ENCODE data around the gene ACAT2.
"Not testable (repeated sequence)": the region's sequence is repeated elsewhere in the genome, so short reads cannot be mapped to it uniquely, and the experiment has no call there.

The ACAT2 gene

GRCh38 chr6:159790149-159790955 is 28.5 kb downstream of the ACAT2 start, which contains the start of gene MRPL18:
Gene MRPL18, plus strand, starts transcription at chr6:159790467. Its CDS starts 121 bp downstream, at chr6:159790588.
- DNase-seq: peak; percentile 96 to 98 (median 98)
- H3K27me3 ChIP-seq (replicated peaks in 2 of 5; ENCODE audit: control insufficient read depth in 4 of 5, insufficient read depth in 5 of 5, low read length in 4 of 5): no peaks in the 10 kb centered on the region
- POLR2A ChIA-PET: interaction anchor here (0.8 to 2.1 kb wide), 7 partner anchors 8 to 104 kb away, joined by 3 to 11 read pairs (median 4); partner anchors contain the start of genes ACAT2 and SOD2
- peak within 1 kb of the TSS; percentile 79 to 91 for H3K27ac ChIP-seq (ENCODE audit: insufficient read depth in 1 of 2, low read depth in 1 of 2, low read length in 2 of 2, poor library complexity in 1 of 2, severe bottlenecking in 2 of 2)
- CTCF ChIA-PET: interaction anchor here (0.7 to 7.1 kb wide), 13 partner anchors 8 to 666 kb away, joined by 3 to 43 read pairs (median 6); partner anchors contain the start of gene SOD2
- under 1% methylated on average over 52 of the region's 56 CpGs for WGBS (ENCODE audit: insufficient coverage)
- H3K36me3 ChIP-seq (ENCODE audit: control insufficient read depth in 4 of 4, insufficient read depth in 4 of 4, low read length in 3 of 4): peaks cover 11 to 40% (median 28%) of the 10 kb centered on the region in 4 experiments
- no peaks in the 10 kb centered on the region for H3K9me3 ChIP-seq (ENCODE audit: control extremely low read depth in 1 of 5, control insufficient read depth in 4 of 5, insufficient read depth in 2 of 5, low read depth in 1 of 5, low read length in 4 of 5)
- H3K4me3 ChIP-seq (ENCODE audit: control insufficient read depth in 1 of 7, extremely low read depth in 1 of 7, insufficient read depth in 4 of 7, low read depth in 2 of 7, low read length in 6 of 7): peak within 1 kb of the TSS; percentile 66 to 97 (median 94)
- H3K4me1 ChIP-seq (ENCODE audit: control extremely low read depth in 1 of 4, control insufficient read depth in 4 of 4, insufficient read depth in 4 of 4, low read length in 3 of 4): peaks cover 18 to 42% (median 29%) of the 10 kb centered on the region in 4 experiments

DNA sequence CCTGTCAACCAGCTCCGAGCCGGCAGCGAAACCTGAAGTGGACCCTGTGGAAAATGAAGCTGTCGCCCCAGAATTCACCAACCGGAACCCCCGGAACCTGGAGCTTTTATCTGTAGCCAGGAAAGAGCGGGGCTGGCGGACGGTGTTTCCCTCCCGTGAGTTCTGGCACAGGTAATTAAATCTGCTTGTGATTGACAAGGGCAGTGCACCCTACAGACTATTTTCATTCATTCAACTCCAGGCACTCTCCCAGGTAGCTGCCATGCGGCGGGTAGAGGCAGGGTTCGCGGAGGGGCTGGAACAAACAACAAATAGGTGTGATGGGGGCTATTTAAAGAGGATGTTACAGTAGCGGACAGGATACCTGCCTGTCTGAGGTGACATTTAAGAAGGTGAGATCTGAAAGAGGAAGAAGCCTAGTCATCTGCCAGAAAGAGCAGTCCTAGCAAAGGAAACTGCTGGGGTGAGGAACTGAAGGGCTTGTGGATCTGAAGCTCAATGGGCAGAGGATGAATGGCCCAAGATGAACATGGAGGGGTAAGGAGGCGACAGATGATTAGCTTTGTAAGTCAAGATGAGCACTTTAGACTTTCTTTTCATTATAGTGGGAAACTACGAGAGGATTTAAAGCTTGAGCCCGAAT is 29.2 kb downstream of the ACAT2 start:
- H3K27me3 ChIP-seq (replicated peaks in 2 of 5; ENCODE audit: control insufficient read depth in 4 of 5, insufficient read depth in 5 of 5, low read length in 4 of 5): no peaks in the 10 kb centered on the region
- 29% methylated on average over 14 of the region's 18 CpGs for WGBS (ENCODE audit: insufficient coverage)
- peak overlapping the region; percentile 79 to 91 for H3K27ac ChIP-seq (ENCODE audit: insufficient read depth in 1 of 2, low read depth in 1 of 2, low read length in 2 of 2, poor library complexity in 1 of 2, severe bottlenecking in 2 of 2)
- ChIA-PET CTCF (interaction anchor here (1.0 to 7.1 kb wide), 10 partner anchors 9 to 101 kb away, joined by 3 to 43 read pairs (median 6); no protein-coding TSS in a partner anchor), POLR2A (interaction anchor here (0.8 to 2.1 kb wide), 7 partner anchors 9 to 105 kb away, joined by 3 to 11 read pairs (median 4); partner anchors contain the start of genes ACAT2 and SOD2)
- peak; percentile 7 to 41 (median 30) for DNase-seq
- H3K4me1 ChIP-seq (ENCODE audit: control extremely low read depth in 1 of 4, control insufficient read depth in 4 of 4, insufficient read depth in 4 of 4, low read length in 3 of 4): peaks cover 18 to 42% (median 29%) of the 10 kb centered on the region in 4 experiments
- peak overlapping the region; percentile 66 to 97 (median 94) for H3K4me3 ChIP-seq (ENCODE audit: control insufficient read depth in 1 of 7, extremely low read depth in 1 of 7, insufficient read depth in 4 of 7, low read depth in 2 of 7, low read length in 6 of 7)
- H3K9me3 ChIP-seq (ENCODE audit: control extremely low read depth in 1 of 5, control insufficient read depth in 4 of 5, insufficient read depth in 2 of 5, low read depth in 1 of 5, low read length in 4 of 5): no peaks in the 10 kb centered on the region
- H3K36me3 ChIP-seq (ENCODE audit: control insufficient read depth in 4 of 4, insufficient read depth in 4 of 4, low read length in 3 of 4): peaks cover 11 to 33% (median 25%) of the 10 kb centered on the region in 4 experiments

DNA sequence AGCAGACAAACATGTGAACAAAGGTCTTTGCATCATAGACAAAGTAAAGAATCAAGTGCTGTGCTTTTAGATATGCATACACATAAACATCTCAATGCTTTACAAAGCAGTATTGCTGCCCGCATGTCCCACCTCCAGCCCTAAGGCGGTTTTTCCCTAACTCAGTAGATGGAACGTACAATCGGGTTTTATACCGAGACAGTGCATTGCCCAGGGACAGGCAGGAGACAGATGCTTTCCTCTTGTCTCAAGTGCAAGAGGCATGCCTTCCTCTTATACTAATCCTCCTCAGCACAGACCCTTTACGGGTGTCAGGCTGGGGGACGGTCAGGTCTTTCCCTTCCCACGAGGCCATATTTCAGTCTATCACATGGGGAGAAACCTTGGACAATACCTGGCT is 33.1 kb downstream of the ACAT2 start:
- Histone ChIP-seq H3K36me3 (ENCODE audit: control insufficient read depth in 4 of 4, insufficient read depth in 4 of 4, low read length in 3 of 4) (peaks cover 18 to 57% (median 35%) of the 10 kb centered on the region in 4 experiments), H3K4me1 (ENCODE audit: control extremely low read depth in 1 of 4, control insufficient read depth in 4 of 4, insufficient read depth in 4 of 4, low read length in 3 of 4) (peaks cover 7 to 22% (median 15%) of the 10 kb centered on the region in 4 experiments)
- H3K4me3 ChIP-seq (ENCODE audit: control insufficient read depth in 1 of 7, extremely low read depth in 1 of 7, insufficient read depth in 4 of 7, low read depth in 2 of 7, low read length in 6 of 7); DNase-seq; CTCF ChIA-PET; H3K9me3 ChIP-seq (ENCODE audit: control extremely low read depth in 1 of 5, control insufficient read depth in 4 of 5, insufficient read depth in 2 of 5, low read depth in 1 of 5, low read length in 4 of 5); H3K27ac ChIP-seq (ENCODE audit: insufficient read depth in 1 of 2, low read depth in 1 of 2, low read length in 2 of 2, poor library complexity in 1 of 2, severe bottlenecking in 2 of 2); POLR2A ChIA-PET; H3K27me3 ChIP-seq (replicated peaks in 2 of 5; ENCODE audit: control insufficient read depth in 4 of 5, insufficient read depth in 5 of 5, low read length in 4 of 5): not testable (repeated sequence)
- 91% methylated on average over 4 of the region's 8 CpGs for WGBS (ENCODE audit: insufficient coverage)

DNA sequence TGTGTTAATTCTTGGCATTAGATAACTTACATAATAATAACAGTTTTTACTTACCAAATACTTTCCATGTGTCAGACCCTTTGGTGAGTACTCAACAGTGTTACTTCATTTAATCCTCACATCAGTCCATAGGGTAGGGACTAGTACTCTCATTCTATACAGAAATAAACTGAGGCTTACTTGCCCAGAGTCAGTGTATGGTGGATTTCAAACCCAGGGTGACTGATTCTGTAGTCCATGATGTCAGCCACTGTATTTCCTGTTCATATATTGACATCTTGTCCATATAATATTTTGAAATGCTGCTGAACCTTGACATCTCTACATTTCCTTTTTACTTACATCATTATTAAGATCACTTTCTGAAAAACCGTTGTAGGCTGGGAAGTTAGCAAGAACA is 35.7 kb downstream of the ACAT2 start:
- Histone ChIP-seq H3K4me3 (ENCODE audit: control insufficient read depth in 1 of 7, extremely low read depth in 1 of 7, insufficient read depth in 4 of 7, low read depth in 2 of 7, low read length in 6 of 7) (no peak overlapping the region), H3K4me1 (ENCODE audit: control extremely low read depth in 1 of 4, control insufficient read depth in 4 of 4, insufficient read depth in 4 of 4, low read length in 3 of 4) (peaks cover 0 to 2% (median 1%) of the 10 kb centered on the region in 4 experiments), H3K27me3 (replicated peaks in 2 of 5; ENCODE audit: control insufficient read depth in 4 of 5, insufficient read depth in 5 of 5, low read length in 4 of 5) (no peaks in the 10 kb centered on the region), H3K27ac (ENCODE audit: insufficient read depth in 1 of 2, low read depth in 1 of 2, low read length in 2 of 2, poor library complexity in 1 of 2, severe bottlenecking in 2 of 2) (no peak overlapping the region), H3K9me3 (ENCODE audit: control extremely low read depth in 1 of 5, control insufficient read depth in 4 of 5, insufficient read depth in 2 of 5, low read depth in 1 of 5, low read length in 4 of 5) (no peaks in the 10 kb centered on the region), H3K36me3 (ENCODE audit: control insufficient read depth in 4 of 4, insufficient read depth in 4 of 4, low read length in 3 of 4) (peaks cover 16 to 59% (median 31%) of the 10 kb centered on the region in 4 experiments)
- ChIA-PET POLR2A (no interaction called here), CTCF (no interaction called here)
- no peak for DNase-seq
- no CpG with 5 or more reads among the region's 1 CpG for WGBS (ENCODE audit: insufficient coverage)

- WGBS (ENCODE audit: insufficient coverage): 98% methylated on average over 45 of the region's 50 CpGs
- Histone ChIP-seq H3K9me3 (ENCODE audit: control extremely low read depth in 1 of 5, control insufficient read depth in 4 of 5, insufficient read depth in 2 of 5, low read depth in 1 of 5, low read length in 4 of 5) (no peaks in the 10 kb centered on the region), H3K27me3 (replicated peaks in 2 of 5; ENCODE audit: control insufficient read depth in 4 of 5, insufficient read depth in 5 of 5, low read length in 4 of 5) (no peaks in the 10 kb centered on the region), H3K4me1 (ENCODE audit: control extremely low read depth in 1 of 4, control insufficient read depth in 4 of 4, insufficient read depth in 4 of 4, low read length in 3 of 4) (no peaks in the 10 kb centered on the region), H3K27ac (ENCODE audit: insufficient read depth in 1 of 2, low read depth in 1 of 2, low read length in 2 of 2, poor library complexity in 1 of 2, severe bottlenecking in 2 of 2) (no peak within 1 kb of the TSS), H3K4me3 (ENCODE audit: control insufficient read depth in 1 of 7, extremely low read depth in 1 of 7, insufficient read depth in 4 of 7, low read depth in 2 of 7, low read length in 6 of 7) (no peak within 1 kb of the TSS), H3K36me3 (ENCODE audit: control insufficient read depth in 4 of 4, insufficient read depth in 4 of 4, low read length in 3 of 4) (peaks cover 10 to 39% (median 24%) of the 10 kb centered on the region in 4 experiments)
- ChIA-PET POLR2A (no interaction called here), CTCF (interaction anchor here (1.9 kb wide), 1 partner anchor 52 kb away, joined by 6 read pairs; no protein-coding TSS in a partner anchor)
- no peak for DNase-seq
These were observed 38.5 kb downstream of the ACAT2 start, which contains the start of gene PNLDC1 for GRCh38 chr6:159800141-159800865. Gene PNLDC1, plus strand, starts transcription at chr6:159800276. Its CDS starts 32 bp downstream, at chr6:159800308.

- H3K36me3 ChIP-seq (ENCODE audit: control insufficient read depth in 4 of 4, insufficient read depth in 4 of 4, low read length in 3 of 4): peaks cover 7 to 32% (median 23%) of the 10 kb centered on the region in 4 experiments
- ChIA-PET CTCF (interaction anchor here (0.6 to 1.9 kb wide), 2 partner anchors 50 to 1279 kb away, joined by 3 to 6 read pairs; no protein-coding TSS in a partner anchor), POLR2A (no interaction called here)
- WGBS (ENCODE audit: insufficient coverage): 98% methylated on average over 6 of the region's 8 CpGs
- no peak for DNase-seq
- H3K27me3 ChIP-seq (replicated peaks in 2 of 5; ENCODE audit: control insufficient read depth in 4 of 5, insufficient read depth in 5 of 5, low read length in 4 of 5): no peaks in the 10 kb centered on the region
- H3K9me3 ChIP-seq (ENCODE audit: control extremely low read depth in 1 of 5, control insufficient read depth in 4 of 5, insufficient read depth in 2 of 5, low read depth in 1 of 5, low read length in 4 of 5): no peaks in the 10 kb centered on the region
- peaks cover 0 to 9% (median 0%) of the 10 kb centered on the region in 4 experiments for H3K4me1 ChIP-seq (ENCODE audit: control extremely low read depth in 1 of 4, control insufficient read depth in 4 of 4, insufficient read depth in 4 of 4, low read length in 3 of 4)
- H3K27ac ChIP-seq (ENCODE audit: insufficient read depth in 1 of 2, low read depth in 1 of 2, low read length in 2 of 2, poor library complexity in 1 of 2, severe bottlenecking in 2 of 2): no peak overlapping the region
- no peak overlapping the region for H3K4me3 ChIP-seq (ENCODE audit: control insufficient read depth in 1 of 7, extremely low read depth in 1 of 7, insufficient read depth in 4 of 7, low read depth in 2 of 7, low read length in 6 of 7)
These were observed 40.1 kb downstream of the ACAT2 start for GRCh38 chr6:159801935-159802334.

Data from common myeloid progenitor, CD34-positive (primary cell).